ENCODE results near the gene FXYD3. TPM values are rescaled to one million over a fixed set of nuclear protein-coding genes. Genes with fewer than 3 reads are reported as not detected.
A peak's percentile ranks its signal among the peaks of the same experiment; 100 is the strongest.

The FXYD3 gene
- total RNA-seq, 2 donors from 2014 or later: 365 to 1,352 TPM

DNA sequence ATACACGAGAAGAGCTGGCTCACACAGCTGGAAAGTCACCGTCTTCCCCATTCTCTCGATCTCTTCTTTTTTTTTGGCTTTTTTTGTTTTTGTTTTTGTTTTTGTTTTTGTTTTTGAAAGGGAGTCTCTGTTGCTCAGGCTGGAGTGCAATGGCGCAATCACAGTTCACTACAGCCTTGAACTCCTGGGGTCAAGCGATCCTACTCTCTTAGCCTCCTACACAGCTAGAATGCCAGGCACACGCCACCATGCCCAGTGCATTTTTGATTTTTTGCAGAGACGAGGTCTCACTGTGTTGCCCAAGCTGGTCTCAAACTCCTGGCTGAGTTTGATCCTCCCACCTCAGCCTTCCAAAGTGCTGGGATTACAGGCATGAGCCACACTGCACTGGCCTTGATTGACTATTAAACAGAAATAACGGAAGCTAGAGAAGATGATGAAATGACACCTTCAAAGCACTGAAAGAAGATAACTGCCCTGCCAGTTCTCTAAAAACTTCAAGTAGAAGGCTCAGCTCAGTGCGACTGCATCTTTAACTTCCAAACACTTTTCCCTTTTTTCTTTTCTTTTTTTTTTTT is 4.0 kb downstream of the FXYD3 start:
- no peak for TF ChIP-seq POLR2AphosphoS5 (IDR thresholded peaks at IDR 0.05)
- DNase-seq (ENCODE audit: low spot score): no peak
- peak overlapping the region in 1 of 2 donors; percentile 65 for H3K4me3 ChIP-seq
- peak overlapping the region; percentile 83 to 88 for H3K27ac ChIP-seq
- intact Hi-C loops (cut with DNase I): no loop called here
- no peaks in the 10 kb centered on the region for H3K27me3 ChIP-seq (replicated peaks; ENCODE audit: insufficient read depth)
- H3K9me3 ChIP-seq: no peaks in the 10 kb centered on the region
- peaks cover 6% of the 10 kb centered on the region for H3K4me1 ChIP-seq (replicated peaks)
- no peaks in the 10 kb centered on the region for H3K36me3 ChIP-seq
- 82% methylated on average over 9 of the region's 9 CpGs for WGBS

DNA sequence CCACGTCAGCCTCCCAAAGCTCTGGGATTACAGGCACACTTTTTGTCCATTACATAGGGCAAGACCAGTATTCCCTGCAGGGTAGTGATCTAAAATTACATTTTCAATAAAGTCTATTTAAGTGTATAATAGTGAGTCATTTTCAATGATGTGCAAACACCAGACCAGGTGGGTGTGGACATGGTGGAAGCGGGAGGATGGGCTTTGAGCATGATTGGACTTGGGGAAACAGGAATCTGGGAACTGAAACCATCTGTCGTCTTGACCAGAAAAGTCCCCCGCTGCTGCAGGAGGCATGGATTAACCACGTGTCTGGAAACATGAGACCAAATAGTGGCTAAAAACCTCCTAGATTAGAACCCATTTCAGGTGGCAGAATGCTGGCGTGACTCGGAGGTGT is 4.9 kb downstream of the FXYD3 start:
- H3K4me3 ChIP-seq: peak overlapping the region in 1 of 2 donors; percentile 65
- WGBS: 27% methylated on average over 7 of the region's 7 CpGs
- intact Hi-C loops (cut with DNase I): no loop called here

DNA sequence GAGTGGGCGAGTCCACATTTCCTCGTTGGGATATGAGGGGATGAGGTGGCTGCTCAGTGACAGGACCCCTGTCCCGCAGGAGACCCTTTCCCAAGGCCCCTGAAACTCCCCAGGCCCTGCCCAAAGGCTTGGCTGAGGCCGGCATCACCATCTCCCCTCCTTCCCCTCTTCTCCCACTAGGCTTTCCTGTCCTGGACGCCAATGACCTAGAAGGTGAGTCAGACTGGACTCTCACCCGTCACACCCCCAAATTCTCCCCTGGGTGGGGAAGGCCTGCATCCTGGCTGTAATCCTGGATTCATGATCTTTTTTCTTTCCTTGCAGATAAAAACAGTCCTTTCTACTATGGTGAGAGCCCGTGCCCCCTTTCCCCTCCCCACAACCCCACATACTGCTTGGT is 5.3 kb downstream of the FXYD3 start:
- peaks cover 11% of the 10 kb centered on the region for H3K4me1 ChIP-seq (replicated peaks)

More for the DNA sequence above, 4.9 kb downstream of the FXYD3 start:
- no peaks in the 10 kb centered on the region for H3K36me3 ChIP-seq
- no peaks in the 10 kb centered on the region for H3K27me3 ChIP-seq (replicated peaks; ENCODE audit: insufficient read depth)
- DNase-seq (ENCODE audit: low spot score): no peak
- H3K27ac ChIP-seq: peak overlapping the region; percentile 83 to 88
- TF ChIP-seq POLR2A (IDR thresholded peaks at IDR 0.05): no peak
- peak; percentile 78 for TF ChIP-seq POLR2AphosphoS5 (IDR thresholded peaks at IDR 0.05)
- H3K9me3 ChIP-seq: no peaks in the 10 kb centered on the region
- peaks cover 11% of the 10 kb centered on the region for H3K4me1 ChIP-seq (replicated peaks)

DNA sequence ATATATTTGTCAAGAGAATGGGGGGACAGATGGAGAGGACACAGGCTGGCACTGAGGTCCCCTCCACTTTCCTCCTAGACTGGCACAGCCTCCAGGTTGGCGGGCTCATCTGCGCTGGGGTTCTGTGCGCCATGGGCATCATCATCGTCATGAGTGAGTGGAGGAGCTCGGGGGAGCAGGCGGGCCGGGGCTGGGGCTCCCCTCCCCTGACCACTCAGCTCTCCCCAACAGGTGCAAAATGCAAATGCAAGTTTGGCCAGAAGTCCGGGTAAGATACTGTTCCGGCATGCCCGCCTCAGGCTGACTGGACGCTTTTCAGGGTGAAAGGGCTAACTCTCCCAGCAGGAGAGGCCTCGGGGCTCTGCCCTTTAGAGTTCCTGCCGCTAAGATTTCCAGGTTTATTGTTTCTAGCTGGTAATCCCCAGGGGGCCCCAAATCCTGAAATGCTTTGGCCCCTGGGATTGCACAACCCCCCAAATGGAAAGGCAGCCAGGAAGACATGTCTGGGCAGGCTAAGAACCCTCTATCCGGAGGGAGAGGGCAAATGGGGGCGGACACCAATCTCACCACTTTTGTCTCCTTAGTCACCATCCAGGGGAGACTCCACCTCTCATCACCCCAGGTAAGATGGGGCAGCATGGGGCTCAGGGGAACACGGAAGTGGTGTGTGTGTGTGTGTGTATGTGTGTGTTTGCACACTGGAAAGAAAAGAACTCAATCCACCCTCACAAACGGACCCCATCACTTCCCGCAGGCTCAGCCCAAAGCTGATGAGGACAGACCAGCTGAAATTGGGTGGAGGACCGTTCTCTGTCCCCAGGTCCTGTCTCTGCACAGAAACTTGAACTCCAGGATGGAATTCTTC is 7.3 kb downstream of the FXYD3 start:
- no peak for DNase-seq (ENCODE audit: low spot score)
- Histone ChIP-seq H3K9me3 (no peaks in the 10 kb centered on the region), H3K4me1 (replicated peaks) (peaks cover 17% of the 10 kb centered on the region), H3K36me3 (no peaks in the 10 kb centered on the region), H3K27me3 (replicated peaks; ENCODE audit: insufficient read depth) (no peaks in the 10 kb centered on the region), H3K4me3 (no peak overlapping the region), H3K27ac (peak overlapping the region; percentile 85 to 88)
- intact Hi-C loops (cut with DNase I): no loop called here
- TF ChIP-seq POLR2AphosphoS5 (IDR thresholded peaks at IDR 0.05) (peak; percentile 46), POLR2A (IDR thresholded peaks at IDR 0.05) (no peak)
- TF ChIP-seq, protein P1, sequence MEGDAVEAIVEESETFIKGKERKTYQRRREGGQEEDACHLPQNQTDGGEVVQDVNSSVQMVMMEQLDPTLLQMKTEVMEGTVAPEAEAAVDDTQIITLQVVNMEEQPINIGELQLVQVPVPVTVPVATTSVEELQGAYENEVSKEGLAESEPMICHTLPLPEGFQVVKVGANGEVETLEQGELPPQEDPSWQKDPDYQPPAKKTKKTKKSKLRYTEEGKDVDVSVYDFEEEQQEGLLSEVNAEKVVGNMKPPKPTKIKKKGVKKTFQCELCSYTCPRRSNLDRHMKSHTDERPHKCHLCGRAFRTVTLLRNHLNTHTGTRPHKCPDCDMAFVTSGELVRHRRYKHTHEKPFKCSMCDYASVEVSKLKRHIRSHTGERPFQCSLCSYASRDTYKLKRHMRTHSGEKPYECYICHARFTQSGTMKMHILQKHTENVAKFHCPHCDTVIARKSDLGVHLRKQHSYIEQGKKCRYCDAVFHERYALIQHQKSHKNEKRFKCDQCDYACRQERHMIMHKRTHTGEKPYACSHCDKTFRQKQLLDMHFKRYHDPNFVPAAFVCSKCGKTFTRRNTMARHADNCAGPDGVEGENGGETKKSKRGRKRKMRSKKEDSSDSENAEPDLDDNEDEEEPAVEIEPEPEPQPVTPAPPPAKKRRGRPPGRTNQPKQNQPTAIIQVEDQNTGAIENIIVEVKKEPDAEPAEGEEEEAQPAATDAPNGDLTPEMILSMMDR (IDR thresholded peaks at IDR 0.05): no peak
- 44% methylated on average over 18 of the region's 19 CpGs for whole genome bisulfite sequencing

More for the DNA sequence above, 5.3 kb downstream of the FXYD3 start:
- Histone ChIP-seq H3K27me3 (replicated peaks; ENCODE audit: insufficient read depth) (no peaks in the 10 kb centered on the region), H3K4me3 (no peak overlapping the region), H3K9me3 (no peaks in the 10 kb centered on the region), H3K36me3 (no peaks in the 10 kb centered on the region), H3K27ac (peak overlapping the region; percentile 83 to 88)
- WGBS: 61% methylated on average over 7 of the region's 7 CpGs
- DNase-seq (ENCODE audit: low spot score): no peak
- no peak for TF ChIP-seq POLR2A (IDR thresholded peaks at IDR 0.05)
- TF ChIP-seq, protein P1 (IDR thresholded peaks at IDR 0.05): no peak
- TF ChIP-seq POLR2AphosphoS5 (IDR thresholded peaks at IDR 0.05): no peak
- intact Hi-C loops (cut with DNase I): no loop called here

DNA sequence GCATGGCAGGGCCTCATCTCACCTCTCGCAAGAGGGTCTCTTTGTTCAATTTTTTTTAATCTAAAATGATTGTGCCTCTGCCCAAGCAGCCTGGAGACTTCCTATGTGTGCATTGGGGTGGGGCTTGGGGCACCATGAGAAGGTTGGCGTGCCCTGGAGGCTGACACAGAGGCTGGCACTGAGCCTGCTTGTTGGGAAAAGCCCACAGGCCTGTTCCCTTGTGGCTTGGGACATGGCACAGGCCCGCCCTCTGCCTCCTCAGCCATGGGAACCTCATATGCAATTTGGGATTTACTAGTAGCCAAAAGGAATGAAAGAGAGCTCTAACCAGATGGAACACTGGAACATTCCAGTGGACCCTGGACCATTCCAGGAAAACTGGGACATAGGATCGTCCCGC is 8.0 kb downstream of the FXYD3 start:
- H3K27me3 ChIP-seq (replicated peaks; ENCODE audit: insufficient read depth): no peaks in the 10 kb centered on the region
- intact Hi-C loops (cut with DNase I): no loop called here
- H3K27ac ChIP-seq: peak overlapping the region; percentile 85 to 88
- DNase-seq (ENCODE audit: low spot score): peak; percentile 76
- H3K9me3 ChIP-seq: no peaks in the 10 kb centered on the region
- peaks cover 19% of the 10 kb centered on the region for H3K4me1 ChIP-seq (replicated peaks)
- TF ChIP-seq POLR2A (IDR thresholded peaks at IDR 0.05) (no peak), POLR2AphosphoS5 (IDR thresholded peaks at IDR 0.05) (peak; percentile 35)
- WGBS: 51% methylated on average over 5 of the region's 5 CpGs
- H3K36me3 ChIP-seq: no peaks in the 10 kb centered on the region
- no peak overlapping the region for H3K4me3 ChIP-seq

Data from prostate gland (tissue), 2 donors.